Forelimb muscle (tissue), 1 donor: ENCODE data around the gene RGS17. TPM values are rescaled to one million over a fixed set of nuclear protein-coding genes. Genes with fewer than 3 reads are reported as not detected.

ENCODE experiments used
- polyA plus RNA-seq: library from polyadenylated mRNA; unstranded; fragments of 120-200 nt; gene quantifications from one replicate; pipeline ENCODE4 v1.2.1, GENCODE V29; 2013; ENCODE audit not compliant: insufficient read length

The RGS17 gene
- polyA plus RNA-seq, 1 donor, result 1.2 TPM

Other genes with a start within 250 kb of the RGS17 start
- 12.3 TPM for gene FBXO5, start 148.2 kb downstream of the RGS17 start, polyA plus RNA-seq
- 18.9 TPM for gene MTRF1L, start 128.6 kb downstream of the RGS17 start, polyA plus RNA-seq